Measurements from ENCODE around the gene CD9.

GRCh38 chr12:6198985-6199530 lies 1.1 kb upstream of the CD9 start:
- TF ChIP-seq CTCF (IDR thresholded peaks at IDR 0.05 in 4 of 5, conservative IDR thresholded peaks at IDR 0.05 in 1 of 5): no peak
- no peak for TF ChIP-seq POLR2A (IDR thresholded peaks at IDR 0.05)

Measured in gastrocnemius medialis (tissue), 4 donors.